Globus pallidus (tissue), 1 donor: ENCODE measurements around the gene IKBKE.

ENCODE experiments used
- DNase-seq: peaks from one replicate; pipeline ENCODE4 v3.0.0-alpha.2; 2015; ENCODE audit warnings: low spot score

IKBKE gene

GRCh38 chr1:206496131-206496793 lies 26.0 kb downstream of the IKBKE start:
- DNase-seq: no peak

- no peak for DNase-seq
Measured at GRCh38 chr1:206497363-206497762, 27.1 kb downstream of the IKBKE start.

- DNase-seq: no peak
Measured at GRCh38 chr1:206497774-206498173, 27.5 kb downstream of the IKBKE start.

DNA sequence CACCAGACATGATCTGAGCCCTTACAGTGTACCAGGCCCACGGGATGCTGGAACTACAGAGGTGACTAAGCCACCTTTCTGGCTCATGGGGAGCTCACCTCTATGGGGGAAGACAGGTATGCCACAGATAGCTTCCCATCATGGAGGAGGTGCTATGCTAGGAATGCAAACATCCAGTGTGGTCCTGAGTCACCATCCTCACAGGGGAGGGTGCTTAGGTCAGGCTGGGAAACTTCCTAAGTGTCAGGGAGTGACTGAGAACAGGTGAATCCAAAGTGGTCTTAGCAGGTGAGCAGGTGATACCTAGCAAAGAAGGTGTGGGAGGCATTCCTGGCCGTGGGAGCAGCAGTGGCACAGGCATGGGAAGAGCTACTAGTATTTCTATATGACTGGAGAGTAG lies 28.4 kb downstream of the IKBKE start:
- DNase-seq: no peak

GRCh38 chr1:206500046-206500445 lies 29.8 kb downstream of the IKBKE start:
- DNase-seq: no peak

- no peak for DNase-seq
Measured at GRCh38 chr1:206501881-206502280, 31.6 kb downstream of the IKBKE start.

DNA sequence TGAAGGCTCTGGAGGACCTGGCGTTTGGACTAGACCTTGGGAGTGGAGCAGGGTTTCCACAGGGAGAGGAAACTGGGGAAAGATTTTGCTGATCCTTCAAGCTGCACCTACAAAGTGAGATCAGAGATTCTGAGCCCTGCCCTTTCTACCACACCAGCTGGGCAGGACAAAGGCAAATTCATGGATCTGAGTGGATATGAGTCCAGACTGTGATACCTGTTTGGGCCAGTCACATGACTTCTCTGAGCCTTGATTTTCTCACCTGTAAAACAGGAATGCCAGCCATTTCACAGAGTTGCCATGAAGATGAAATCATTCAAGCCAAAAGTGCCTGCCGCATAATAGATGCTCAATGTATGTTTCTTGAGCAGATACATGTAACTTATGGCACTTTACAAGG lies 32.1 kb downstream of the IKBKE start:
- no peak for DNase-seq

- DNase-seq: no peak
Measured at GRCh38 chr1:206502812-206503211, 32.5 kb downstream of the IKBKE start.

DNA sequence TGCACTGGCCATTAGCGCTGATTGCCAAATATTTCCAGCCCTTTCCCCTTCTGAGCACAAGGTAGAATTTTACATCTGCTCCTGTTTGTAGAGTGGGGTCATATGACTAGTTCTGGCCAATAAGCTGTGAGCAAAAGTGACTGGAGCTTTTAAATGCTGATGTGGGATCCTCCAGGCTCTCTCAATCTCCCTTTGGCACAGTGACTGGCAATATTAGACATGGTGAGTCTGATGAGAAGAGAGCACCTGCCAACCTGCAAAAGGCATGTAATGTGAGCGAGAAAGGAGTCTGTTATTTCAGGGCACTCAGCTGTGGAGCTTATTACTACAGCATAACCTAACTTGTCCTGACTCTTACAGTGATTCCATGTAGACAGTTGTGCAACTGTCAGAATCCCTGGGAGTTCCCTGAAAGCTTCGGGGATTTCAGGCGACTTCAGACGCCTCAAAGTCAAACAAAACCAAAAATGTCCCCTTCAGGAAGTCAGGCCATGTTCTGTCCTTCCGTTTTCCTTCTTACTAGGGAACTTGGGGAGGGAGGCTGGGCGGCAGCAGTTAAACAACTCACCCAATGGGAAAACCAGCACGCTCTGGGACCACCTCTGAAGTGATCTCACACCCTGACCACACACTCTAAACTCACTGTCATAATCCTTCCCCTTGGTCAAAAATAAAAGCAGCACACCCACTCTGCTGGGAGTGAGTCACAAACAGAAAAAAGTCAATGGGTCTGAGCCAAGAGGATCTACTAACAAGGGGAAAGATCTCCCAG lies 33.5 kb downstream of the IKBKE start:
- no peak for DNase-seq

DNA sequence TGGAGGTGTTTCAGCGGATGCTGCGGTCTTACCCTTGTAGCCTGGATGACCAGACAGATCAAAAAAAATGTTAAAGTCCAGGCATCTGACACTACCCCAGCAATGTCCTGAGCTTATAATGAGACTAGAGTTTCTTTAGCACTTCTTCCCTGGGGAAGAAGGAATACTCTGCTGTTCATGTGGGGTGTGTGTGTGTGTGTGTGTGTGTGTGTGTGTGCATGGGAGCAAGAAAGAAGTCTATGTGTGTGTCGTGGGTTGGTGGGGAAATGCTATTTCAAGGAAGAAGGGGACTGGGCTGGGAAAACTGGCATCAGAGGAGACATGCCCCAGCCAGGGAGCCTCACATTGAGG lies 34.1 kb downstream of the IKBKE start:
- DNase-seq: no peak

- no peak for DNase-seq
Measured at GRCh38 chr1:206505702-206506355, 35.6 kb downstream of the IKBKE start.

DNA sequence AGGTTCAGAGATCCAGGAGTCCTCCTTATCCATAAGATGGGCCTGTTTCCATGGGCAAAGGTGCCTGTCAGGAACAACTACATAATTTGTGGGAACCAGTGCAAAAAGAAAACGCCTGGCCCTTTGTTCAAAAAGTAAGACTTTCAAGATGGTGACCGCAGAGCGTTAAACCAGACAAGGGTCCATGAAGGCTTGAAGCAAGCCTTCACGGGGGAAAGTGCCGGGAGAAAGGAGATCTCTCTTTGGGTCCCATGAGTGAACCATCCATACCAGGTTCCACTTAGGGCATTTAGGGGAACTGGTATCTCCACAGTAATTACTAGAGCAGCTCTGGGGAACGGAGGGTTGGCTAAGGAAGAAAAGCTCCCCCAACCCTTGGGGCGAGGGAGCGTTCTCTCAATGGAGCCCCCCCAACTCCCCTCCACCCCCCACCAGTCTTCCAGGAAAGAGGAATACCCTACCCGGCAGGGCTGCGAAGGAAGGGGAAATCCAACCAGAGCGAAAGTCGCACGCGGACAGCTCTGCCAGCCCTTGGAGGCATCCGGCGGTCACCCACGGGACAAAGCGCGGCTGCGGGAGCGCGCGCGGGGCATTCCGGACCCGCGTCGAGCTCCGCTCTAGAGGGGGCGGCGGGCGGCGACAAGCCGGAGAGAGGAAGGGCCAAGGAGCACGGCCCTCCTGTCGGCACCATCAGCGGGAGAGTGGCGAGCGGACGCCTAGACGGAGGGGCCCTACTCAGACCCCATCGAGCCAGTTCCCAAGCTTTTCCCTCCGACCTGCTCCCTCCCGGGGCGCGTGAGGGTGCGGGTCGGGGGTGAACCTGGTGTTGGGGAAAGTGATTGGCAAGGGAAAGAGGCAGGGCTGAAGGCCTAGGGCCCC lies 36.4 kb downstream of the IKBKE start:
- no peak for DNase-seq

GRCh38 chr1:206507284-206508129 lies 37.2 kb downstream of the IKBKE start, which contains the start of gene RASSF5:
Gene RASSF5 (plus strand): TSS chr1:206507531. CDS start chr1:206507603, 72 bp downstream.
- DNase-seq: no peak

- DNase-seq: no peak
Measured at GRCh38 chr1:206508130-206508889, 38.0 kb downstream of the IKBKE start.

- DNase-seq: no peak
Measured at GRCh38 chr1:206508956-206509355, 38.7 kb downstream of the IKBKE start.

GRCh38 chr1:206509612-206510257 lies 39.5 kb downstream of the IKBKE start:
- no peak for DNase-seq

- DNase-seq: no peak
Measured at GRCh38 chr1:206510371-206510770, 40.1 kb downstream of the IKBKE start.

DNA sequence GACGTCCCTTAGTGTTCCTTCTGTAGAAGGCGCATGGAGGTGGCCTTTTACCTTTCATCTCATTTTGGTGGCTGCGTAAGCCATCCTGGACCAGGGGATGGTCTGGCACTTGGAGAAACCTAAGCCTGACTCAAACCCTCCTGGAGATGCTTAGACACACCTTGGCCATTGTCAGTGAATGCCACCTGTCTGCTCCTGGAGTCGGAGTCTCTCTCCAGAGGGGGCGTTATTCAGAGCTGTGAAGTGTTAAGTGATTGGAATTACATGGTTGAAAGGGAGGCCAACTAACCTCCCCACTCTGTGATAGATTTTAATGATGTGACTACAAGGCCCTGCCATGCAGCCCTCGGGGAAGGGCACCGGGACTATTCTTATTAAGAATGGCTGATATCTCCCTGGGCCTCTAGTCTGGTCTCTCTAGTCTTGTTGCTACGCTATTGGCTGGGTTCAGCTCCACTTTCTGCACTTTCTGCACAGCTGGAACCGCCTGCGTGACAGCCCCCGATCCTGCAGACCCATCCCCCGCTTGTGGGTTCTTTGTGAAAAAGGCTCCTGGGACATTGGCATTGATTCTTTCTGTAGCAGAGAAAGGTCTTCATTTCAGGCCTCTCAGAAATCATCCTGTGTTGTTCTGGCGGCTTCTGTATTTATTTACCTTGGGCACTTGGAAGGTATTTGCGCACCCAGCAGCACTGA lies 41.2 kb downstream of the IKBKE start:
- no peak for DNase-seq
